ENCODE results near the gene EPHB3. TPM values are rescaled to one million over a fixed set of nuclear protein-coding genes. Genes with fewer than 3 reads are reported as not detected.

EPHB3 gene
- total RNA-seq, 1 donor from 2014 or later = 3.9 TPM

DNA sequence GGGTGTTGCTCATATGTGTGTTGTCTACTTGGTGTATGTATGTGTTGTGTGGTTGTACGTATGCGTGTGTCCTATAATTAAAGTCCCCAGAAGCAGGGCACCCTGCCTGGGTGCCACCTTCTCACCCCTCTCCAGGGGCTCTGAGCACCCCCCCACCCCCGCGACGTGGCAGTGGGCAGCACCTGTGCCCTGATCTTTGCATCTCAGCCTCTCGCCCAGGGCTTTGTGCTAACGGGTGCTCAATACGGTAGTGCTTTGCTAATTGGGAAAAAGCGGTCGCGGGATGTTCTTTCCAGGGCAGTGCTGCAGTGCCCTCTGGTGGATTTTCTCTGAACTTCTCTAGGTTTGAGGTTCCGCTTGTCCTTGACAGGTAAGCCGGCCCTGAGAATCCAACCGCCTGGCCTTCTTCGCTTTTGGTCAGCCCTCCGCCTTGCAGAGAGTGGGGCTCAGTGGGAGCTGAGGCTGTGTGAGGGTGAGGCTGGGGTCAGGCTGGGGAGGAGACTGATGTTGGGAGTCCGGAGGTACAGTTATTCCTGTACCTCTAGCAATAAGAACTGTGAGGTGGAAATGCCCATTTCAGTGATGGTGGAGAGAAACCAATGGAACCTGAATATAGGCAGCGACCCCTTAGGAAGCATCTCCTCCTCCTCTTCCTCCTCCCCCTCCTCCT, 17.6 kb upstream of the EPHB3 start:
- peak; percentile 49 for DNase-seq

DNA sequence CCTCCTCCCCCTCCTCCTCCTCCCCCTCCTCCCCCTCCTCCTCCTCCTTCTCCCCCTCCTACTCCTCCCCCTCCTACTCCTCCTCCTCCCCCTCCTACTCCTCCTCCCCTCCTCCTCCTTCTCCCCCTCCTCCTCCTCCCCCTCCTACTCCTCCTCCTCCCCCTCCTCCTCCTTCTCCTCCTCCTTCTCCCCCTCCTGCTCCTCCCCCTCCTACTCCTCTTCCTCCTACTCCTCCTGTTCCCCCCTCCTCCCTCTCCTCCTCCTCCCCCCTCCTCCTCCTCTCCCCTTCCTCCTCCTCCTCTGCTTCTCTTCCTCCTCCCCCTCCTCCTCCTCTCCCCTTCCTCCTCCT, 17.1 kb upstream of the EPHB3 start:
- no peak for DNase-seq

DNA sequence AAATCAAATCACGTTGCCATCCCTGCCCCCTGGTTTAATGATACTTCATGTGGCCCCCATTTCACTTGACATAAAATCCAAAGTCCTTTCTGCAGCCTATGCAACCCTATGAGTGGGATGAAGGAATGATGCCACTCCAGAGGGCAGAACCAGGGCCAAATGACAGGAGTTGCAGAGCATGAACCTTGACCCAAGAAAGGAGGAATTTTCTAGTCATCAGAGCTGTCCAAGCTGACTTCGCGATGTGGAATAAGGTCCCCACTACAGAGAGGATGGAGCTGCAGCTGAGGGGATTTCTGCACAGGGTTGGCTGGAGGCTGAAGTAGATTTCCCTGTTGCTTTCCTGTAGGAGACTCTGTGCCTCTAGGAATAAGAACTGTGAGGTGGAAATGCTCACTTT, 15.8 kb upstream of the EPHB3 start:
- no peak for DNase-seq

DNA sequence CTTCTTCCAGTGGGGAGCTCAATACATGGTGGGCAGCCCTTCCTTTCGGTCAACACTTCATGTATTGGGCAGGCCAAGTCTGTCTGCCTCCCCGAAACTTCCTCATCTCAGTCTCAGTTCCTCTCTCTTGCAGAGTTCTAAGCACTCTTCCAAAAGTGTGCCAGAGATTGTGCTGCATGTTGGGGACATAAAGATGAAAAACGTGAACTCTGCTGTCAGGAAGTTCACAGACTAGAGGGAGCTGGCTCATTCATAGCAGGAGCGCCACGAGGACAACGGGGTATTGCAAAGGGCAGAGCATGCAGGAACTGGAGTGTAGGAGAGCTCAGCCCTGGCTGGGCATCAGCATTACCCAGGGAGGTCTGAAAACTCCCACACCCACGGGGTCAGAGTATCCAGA, 15.3 kb upstream of the EPHB3 start:
- DNase-seq = no peak

DNA sequence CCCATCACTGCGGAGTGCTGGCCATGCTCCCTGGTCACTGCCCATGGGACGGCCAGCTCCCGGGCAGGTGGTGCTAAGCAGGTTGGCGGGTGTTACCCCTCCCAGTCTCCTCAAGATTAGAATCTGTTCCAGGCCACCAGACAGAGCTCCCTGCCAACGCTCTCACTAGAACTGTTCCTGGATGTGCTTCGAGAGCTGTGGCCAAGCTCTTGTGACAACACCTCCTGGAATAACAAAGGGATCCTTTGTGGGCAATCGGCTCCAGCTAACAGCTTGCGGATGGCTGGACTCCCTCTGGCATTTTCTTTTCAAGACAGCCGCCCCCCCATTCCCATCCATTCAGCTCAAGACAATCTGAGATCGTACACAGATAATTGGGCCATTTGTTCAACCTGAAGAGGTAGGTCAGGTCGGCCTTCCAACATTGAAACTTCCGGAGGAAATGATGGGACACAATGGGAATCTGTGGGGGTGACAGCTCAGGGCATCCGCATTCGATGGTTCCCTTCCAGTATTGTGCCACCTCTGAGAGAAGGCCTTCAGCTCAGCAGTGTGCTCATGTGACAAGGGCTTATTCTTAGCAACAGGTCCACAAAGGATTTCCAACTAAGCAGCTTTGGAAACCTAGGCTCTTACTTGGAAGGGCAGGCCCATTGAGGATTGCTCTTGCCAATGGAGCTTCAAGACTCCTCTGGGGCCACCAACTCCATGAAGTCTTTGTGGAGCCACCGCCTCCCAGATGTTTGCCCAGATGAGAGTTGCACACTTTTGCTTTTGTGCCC, 11.6 kb upstream of the EPHB3 start:
- no peak for DNase-seq

DNA sequence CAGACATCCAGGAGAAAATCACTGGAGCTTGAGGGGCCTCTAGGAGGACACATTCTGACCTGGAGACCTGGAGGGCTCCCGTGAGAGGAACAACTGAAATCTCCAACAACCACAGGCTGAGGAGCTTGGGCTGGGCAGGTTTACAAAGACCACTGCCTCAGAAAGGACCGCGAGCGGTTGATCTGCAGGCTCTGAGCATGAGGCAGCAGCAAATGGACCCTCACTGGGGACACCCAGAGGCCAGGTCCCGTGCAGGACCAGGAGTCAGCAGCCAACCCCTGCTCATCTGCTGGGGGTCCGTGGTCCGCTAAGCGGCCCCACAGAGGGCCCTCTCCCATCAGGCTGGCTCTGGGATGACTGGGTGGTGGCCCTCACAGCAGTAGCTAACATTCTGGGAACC, 10.5 kb upstream of the EPHB3 start:
- DNase-seq = no peak

DNA sequence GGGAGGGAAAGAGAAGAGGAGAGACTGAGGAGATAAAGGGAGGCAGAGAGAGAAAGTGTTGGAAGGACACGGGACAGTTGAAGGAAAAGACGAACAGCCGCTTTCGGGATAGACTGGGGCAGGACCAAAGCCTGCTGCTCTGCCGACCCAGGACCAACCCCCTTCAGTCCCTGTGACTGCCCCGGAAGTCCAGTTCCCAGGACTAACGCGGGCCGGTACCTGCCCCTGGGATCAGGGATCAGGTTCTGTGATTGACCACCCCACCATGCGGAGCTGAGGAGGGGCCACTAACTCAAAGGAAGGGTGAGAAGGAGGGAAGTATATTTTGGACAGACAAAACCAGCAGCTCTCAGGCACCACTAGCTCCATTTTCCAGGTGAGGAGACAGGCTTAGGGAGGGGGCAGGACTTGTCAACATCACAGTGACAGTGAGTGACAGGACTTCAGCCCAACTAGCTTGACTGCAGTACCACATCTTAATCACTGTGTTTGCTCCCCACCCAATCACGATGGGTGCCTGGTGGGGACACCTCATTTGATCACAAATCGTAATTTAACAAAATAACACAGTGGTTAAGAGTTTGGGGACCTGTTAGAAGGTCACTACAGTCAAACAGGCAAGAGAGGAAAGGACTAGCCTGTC, 9.8 kb upstream of the EPHB3 start:
- DNase-seq = no peak

DNA sequence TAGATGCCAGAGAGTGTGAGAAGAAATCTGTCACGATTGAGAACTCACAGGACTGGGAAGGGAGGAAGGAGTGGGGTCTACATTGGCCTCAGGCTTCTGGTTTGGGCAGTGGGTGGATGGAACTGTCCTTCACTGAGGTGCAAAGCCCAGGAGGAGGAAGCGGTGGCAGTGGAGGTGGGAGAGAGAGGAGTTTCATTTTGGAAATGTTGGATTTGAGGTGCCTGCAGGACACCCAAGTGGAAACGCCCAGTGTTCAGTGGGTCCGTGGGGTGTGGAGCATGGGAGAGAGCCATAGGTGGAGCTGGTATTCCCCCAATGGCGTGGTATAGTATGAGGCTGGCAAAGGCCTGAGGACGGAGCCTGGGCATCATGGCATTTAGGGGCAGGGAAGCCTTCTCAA, 9.3 kb upstream of the EPHB3 start:
- DNase-seq = no peak

DNA sequence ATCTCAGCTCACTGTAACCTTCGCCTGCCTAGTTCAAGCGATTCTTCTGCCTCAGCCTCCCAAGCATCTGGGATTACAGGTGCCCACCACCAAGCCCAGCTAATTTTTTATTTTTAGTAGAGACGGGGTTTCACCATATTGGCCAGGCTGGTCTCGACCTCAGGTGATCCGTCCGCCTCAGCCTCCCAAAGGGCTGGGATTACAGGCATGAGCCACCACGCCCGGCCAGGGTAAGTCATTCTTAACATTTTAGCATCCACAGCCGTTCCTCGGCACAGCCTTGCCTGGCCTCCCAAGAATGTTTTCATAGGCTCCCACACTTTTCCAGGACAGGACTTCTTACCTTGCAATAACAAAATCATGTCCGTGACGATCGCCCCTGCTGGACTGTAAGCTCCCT, 8.7 kb upstream of the EPHB3 start:
- no peak for DNase-seq

DNA sequence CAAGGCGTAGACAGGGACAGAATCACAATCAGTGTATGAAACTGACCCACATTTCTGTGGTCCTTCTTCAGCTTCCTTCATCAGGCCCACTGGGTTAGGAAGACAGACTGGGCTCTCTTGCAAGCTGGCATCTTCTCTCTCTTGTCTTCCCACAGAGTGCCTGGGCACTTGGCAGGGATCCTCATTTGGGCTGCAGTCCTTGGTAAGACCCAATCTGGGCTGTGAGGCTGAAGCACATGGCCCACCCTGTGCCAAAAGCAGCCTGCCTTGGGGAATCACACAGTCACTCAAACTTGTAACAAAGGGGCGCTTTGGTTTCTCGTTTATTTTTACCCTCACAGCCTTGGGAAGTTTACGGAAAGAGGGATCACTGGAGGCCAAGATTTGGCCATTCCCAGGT, 8.2 kb upstream of the EPHB3 start:
- no peak for DNase-seq

DNA sequence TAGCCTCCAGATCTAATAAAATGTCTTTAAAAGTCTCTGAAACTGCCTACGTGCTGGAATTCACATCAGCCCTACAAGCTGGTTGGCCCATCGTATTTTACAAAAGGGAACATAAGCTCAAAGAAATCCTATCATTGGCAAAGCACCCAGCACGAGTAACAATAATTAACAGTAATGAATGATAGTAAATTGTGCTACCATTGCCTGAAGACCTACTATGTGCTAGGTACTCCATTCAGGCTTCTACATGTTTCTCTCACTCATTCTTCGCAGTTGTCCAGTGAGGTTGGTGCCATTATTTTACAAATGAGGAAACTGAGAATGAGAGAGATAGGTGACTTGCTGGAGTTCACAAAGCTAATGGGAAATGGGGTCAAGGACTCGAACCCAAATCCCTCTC, 7.1 kb upstream of the EPHB3 start:
- no peak for DNase-seq

DNA sequence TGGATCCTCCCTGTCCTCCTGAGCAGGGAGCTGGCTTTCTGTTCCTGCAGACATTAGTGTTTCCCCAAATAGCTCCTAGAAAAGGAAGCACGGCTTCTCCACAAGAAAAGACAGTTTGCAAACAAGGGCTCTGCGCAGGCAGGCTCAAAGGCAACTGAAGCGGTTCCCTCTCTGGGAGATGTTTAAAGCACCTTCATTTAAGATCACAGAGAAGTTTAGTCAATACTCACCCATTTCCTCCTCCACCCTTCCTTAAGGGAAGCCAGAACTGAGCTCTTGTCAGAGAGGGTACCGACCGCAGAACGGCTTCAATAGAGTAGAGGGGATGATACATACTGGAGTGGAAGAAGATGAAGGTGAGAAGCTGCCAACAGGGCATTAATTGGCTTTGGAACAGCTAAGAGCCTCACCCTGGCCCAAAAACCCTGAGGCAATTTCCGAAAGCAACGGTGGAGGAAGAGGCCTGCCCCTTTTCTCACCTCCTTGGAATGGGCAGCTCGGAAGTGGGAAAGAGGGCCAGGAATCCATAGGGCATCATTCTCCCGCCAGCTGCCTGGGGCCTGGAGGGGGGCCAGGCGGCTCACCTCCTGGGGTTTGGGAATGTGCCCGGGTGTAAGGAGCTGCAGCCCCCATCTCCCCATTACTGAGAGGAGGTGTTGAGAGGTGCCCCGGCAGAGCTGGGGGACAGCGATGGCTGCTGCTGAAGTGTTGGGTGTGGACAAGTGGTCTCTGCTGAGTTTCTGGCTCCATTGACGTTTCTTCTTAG, 4.8 kb upstream of the EPHB3 start:
- no peak for DNase-seq

DNA sequence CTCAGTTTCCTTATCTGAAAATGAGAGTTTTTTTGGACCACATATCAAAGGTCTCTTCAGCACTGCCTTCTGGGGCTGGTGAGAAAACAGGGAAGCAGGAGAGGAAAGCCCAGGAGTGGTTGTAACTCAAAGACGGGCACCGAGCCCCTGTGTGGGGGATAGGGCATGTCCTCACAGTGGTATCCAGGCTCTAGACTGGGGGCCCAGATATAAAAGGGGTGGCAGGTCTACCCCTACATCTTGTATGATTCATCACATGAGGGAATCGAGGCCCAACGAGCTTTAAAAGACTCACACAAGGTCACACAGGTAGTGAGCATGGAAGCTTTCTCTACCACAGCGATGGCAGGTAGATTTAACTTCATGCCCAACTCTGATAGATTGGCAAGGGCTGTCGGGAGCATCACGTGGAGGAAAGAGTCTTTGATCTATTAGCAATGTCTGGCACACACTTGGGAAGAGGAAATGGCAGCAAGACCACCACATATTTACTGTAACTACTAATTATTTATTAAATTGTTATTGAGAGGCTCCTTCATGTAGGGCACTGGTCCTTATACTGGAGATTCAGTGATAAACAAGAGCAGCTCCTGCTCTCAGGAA, 4.1 kb upstream of the EPHB3 start:
- no peak for DNase-seq

DNA sequence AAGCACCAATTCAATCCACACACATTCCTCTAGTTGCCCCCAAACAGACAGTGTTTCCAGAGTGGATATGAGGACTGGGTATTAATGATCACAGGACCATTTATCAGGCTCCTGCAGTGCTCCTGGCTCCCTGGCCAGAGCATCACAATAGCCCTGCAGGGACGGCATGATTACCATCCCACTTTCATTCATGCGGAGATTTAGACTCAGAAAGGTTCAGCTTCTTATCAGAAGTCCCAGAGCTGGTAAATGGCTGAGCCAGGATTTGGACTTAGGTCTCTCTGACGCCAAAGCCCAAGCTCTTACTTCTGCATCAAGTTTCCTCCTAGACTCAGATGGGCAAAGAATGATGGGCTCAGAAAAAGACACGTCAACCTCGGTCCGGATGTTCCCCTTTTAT, 2.9 kb upstream of the EPHB3 start:
- DNase-seq = no peak

DNA sequence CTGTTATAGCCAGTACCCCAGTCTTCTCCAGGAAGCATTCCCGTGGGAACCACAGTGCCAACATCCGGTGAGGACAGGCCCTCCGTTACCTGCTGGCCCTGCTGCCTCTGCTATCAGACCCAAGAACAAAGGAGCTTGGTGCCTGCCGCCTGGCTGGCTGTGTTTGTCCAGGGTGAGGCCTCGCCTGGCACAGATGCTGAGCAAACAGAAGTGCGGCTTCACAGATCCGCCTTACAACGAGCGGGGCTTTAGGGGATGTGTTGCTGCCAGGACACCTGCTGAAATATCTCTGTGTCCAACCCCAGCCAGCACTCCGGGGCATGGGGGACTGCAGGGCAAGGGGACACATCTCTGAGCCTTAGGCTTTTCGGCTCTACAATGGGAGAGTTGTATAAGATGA, 2.2 kb upstream of the EPHB3 start:
- no peak for DNase-seq

DNA sequence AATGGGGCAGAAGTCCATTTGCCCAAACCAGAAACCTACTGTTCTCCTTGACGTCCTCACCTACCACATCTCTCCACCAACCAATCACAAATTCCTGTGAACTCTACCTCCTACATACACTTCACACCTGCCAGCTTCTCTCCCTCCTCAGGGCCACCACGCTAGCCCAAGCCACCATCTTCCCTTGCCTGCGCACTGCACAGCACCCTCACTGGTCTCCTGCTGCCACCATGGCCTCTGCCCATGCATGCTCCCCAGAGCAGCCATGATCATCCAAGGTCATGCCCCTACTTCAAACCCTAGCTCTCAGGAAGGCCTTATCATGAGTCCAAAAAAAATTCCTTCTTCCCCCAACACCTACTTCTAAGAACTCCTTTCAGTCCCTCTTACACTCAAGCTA, 1.1 kb upstream of the EPHB3 start:
- DNase-seq = no peak

DNA sequence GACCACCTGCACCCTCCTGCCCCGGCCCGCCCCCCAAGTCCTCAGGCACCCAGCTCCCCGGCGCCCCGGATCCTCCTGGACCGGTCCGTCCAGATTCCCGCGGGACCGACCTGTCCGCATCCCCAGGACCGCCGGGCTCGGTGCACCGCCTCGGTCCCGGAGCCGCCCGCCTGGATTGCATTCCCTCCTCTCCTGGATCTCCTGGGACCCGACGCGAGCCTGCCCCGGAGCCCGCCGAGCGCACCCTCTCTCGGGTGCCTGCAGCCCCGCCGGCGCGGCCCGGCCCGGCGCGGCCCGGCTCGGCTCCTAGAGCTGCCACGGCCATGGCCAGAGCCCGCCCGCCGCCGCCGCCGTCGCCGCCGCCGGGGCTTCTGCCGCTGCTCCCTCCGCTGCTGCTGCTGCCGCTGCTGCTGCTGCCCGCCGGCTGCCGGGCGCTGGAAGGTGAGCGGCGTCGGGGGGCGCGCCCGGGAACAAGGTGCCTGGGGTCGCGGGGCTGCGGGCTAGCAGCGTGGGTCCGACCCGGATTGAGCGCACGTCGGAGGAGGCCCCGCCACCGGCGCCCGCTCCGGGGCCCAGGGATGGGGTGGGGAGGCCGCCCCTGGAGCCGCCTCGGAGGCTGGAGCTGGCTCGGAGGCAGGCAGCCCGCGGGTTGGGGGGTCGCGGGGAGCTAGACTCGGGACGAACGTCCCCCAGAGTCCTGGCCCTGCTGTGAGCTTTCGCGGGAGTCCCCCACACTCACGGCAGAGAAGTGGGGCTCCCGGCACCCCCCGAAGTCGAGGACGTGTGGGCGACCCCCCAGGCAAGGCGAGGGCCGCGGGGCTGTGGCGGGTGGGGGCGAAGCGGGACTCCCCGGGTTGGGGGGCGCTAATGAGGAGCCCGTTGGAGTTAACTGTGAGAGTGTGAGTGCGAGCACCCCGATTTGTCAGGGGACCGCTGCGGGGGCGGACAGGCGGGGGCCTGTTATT, 610 bp downstream of the EPHB3 start:
- DNase-seq = no peak

DNA sequence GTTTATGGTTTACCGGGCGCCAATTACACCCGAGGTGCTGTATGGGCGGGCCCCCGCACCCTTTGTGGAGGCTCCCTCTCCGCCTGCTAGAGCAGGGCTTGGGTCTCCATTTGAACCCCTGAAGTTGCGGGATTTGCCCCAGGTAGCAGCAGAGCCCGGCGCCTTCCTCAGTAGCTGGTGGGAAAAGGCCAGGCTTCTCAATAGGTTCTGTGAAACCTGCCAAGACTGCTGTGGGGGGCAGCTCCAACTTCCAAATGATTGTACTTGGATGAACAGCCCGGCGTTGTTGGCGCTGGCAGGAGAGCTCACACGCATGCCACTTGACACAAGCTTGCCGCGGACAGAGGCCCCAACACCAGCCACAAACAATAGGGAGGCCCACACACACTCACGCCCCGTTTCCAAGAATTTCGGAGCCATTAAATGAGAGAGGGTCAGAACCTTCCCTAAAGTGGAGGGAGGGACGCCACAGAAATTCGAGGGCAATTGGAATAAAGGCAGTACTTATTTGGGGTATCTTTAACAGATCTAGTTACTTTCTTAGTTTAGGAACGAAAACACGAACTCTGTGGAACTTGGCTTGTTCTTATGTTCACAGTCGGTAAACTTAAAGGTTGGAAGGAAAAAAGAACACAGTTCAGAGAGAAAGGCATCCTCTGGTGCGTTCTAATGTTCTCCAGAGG, 1.4 kb downstream of the EPHB3 start:
- peak; percentile 14 for DNase-seq

DNA sequence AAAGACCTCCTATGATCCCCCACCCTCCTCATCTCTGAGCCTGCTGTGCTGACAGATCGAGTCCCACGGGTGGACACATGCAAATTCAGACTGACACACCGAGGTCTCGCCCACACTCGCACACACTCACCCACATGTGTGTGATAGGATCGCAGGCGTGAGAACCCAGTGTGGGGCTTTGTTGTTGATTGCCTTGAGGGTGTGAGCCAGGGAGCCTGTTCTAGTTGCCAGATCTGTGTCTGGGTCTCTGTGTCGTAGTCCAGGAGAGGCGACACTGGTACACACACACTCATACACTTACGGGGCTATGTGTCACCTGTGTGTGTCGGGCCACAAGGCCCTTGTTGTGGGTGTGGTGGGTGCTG, 2.0 kb downstream of the EPHB3 start:
- no peak for DNase-seq

DNA sequence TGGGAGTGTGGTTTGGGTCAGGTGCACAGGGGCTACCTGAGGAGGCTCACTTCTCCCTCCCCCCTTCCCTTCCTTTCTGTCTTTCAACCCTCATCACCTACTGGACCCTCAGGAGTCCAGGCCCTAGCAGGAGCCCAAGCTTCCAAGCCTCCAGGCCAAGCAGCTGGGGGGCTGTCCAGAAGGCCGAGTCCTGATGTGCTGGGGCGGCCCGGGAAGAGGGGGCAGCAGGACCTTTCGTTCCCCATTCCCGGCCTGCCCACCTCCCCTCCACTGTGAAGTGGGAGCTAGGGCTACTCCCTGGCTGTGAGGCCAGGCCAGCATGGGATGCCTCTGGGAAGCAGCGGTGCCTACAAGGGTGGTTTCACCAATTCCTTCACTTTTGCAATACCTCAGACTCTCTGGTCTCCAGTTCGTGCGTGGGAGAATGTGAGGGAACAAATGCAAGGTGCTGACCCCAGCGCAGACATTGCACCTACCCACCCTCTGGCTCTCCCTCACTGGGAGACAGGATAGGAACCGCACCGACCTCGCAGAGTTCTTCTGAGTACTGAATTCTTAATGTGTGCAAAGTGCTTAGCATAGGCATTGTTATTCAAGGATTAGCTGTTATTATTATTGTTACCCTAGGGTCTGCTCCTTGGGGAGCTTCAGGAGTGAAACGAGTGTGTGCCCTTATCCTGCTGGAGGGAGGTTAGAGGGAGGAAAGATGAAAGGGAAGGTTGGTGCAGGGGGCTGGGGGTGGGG, 2.5 kb downstream of the EPHB3 start:
- no peak for DNase-seq
